SHP77 (cell line): ENCODE results near the gene CLTCL1.

Experiments
- DNase-seq, 2 experiments: peaks; one replicate each; lab custom pipeline; 2025; lab: John Stamatoyannopoulos, UW

Gene CLTCL1

GRCh38 chr22:19150482-19151328, 140.8 kb downstream of the CLTCL1 start:
- no peak for DNase-seq

GRCh38 chr22:19149991-19150390, 141.5 kb downstream of the CLTCL1 start, which contains the start of gene GSC2:
GSC2 (minus strand) TSS chr22:19150292; CDS start chr22:19150283, 9 bp downstream.
- no peak for DNase-seq

DNA sequence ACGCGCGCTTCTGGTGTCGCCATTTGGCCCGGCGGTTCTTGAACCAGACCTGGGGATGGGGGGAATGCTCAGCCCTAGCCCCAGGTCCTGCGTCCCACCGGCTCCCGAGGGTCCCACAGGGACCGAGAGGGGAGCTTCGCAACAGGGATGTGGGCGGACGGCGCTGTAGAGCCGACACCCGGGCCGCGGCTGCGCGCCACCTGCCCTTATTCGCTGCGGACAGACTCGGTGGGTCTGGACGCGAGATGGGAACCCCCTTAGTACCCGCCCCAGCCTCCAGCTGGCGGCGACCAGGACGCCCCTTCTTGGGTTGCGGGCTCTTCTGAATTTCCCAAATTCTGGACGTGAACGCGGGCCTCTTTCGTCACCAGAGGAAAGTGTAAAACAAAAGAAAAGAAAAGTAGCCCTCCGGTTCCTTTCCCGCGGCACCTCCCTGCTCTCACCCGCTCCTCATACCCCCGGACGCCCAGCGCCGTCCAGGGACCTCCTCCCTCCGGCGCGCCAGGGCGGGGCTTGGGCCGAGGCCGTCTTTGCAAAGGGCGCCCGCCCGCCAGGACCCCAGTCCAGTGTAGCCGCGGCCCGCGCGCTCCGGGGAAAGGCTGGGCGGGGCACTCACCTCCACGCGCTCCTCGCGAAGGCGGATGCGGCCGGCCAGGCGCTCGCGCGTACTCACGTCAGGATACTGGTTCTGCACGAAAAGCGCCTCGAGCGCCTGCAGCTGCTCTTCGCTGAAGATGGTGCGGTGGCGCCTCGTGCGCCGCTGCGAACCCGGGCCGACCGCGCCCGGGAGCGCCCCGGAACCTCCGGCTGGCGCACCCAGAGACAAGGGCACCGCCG, 142.3 kb downstream of the CLTCL1 start:
- no peak for DNase-seq

DNA sequence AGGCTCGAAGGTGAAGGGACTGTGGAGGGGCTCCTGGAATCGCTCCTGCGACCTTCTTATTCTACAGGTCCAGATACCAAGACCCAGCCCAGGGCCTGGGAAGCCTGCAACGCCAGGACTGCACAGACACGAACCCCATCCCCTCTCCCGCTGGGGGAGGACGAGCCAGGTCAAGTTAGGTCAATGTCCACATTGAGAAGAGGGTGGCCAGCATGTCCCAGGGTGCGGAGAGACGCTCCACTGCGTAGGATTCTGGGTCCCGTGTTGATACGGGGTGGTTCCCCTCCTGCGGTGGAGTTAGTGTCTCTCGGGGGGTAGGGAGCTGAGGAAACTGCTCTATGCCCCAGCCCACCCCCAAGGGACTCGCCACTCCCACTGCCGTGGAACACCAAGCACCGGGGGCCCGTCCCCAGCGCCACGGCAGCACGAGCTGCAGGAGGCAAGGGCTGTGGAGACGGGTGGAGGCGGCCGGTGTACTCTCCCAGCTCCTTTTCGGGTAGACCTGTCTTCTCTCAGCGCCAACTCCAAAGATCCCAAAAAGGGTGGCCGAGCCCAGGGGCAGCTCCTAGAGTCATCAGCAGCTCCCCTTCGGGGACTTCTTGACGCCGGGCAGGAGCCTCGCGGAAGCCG, 143.0 kb downstream of the CLTCL1 start:
- DNase-seq: no peak

DNA sequence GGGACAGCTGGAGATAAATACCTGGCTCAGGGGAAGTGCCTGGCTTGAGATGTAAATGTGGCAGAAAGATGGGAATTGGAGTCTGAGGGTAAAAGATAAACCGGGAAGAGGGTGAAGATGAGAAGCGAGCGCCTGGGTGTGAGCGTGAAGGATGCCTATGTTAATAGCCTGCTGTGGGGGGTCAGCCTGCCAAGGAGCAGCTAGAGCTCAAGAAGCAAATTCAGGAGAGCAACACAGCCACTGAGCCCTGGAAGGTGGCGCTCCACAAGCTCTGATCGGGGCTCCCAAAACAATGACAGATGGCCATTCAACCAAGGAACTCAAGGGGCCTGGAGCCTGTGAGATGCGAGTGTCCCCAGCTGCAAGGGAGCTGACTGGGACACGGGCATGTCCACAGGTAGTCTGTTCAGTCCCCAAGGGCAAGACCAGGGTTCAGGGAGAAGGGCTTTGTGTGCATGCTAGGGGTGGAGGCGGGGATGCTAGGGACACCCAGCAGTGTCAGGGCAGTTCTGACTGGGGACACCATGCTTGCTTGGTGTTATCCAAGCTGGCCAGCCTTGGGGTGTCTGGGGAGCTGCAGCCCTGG, 144.2 kb downstream of the CLTCL1 start:
- no peak for DNase-seq

DNA sequence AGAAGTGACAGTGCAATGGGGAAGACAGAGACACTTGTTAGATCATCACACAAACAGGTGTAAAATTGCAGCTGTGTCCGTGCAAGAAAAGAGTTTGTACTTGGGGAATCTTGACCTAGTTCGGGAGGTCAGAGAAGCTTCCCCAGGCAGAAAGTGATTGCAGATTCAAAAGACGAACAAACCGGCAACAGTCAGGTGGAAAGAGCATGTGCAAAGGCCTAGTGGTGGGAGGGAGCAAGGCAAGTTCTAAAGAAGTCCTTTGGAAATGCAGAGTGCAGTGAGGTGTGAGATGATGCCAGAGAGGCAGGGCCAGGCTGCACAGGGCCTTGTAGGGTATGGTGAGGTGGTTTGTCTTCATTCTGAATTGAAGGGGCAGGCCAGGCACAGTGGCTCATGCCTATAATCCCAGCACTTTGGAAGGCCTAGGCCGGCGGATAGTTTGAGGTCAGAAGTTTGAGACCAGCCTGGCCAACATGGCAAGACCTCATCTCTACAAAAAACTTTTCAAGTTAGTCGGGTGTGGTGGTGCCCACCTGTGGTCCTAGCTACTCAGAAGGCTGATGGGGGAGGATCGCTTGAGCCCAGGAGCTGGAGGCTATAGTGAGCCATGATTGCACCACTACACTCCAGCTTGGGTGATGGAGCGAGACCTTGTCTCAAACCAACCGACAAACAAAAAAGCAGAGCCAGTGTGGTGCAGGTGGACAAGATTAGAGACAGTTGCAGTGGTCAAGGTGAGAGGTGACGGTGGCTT, 145.1 kb downstream of the CLTCL1 start:
- no peak for DNase-seq

- DNase-seq: no peak
These were observed 147.5 kb downstream of the CLTCL1 start for GRCh38 chr22:19143967-19144400.

GRCh38 chr22:19143212-19143611, 148.3 kb downstream of the CLTCL1 start:
- DNase-seq: no peak

DNA sequence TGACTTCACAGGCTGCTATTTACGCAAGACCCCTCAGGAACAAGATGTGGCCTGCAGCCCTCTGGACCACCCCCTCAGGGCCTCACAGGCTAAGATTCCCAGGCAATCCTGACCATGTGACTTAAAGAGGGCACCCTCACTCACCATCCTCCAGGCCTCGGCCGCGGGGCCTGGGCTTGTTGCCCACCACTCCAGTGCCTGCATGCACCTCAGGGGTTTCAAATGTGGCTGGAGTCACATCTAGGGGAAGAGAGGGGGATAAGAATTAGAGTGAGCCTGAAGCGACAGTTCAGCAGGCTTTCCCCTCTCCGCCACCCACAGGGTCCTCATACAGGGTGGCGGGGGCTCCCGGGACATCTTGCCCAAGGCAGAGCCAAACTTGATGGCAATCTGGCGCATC, 149.1 kb downstream of the CLTCL1 start:
- no peak for DNase-seq

DNA sequence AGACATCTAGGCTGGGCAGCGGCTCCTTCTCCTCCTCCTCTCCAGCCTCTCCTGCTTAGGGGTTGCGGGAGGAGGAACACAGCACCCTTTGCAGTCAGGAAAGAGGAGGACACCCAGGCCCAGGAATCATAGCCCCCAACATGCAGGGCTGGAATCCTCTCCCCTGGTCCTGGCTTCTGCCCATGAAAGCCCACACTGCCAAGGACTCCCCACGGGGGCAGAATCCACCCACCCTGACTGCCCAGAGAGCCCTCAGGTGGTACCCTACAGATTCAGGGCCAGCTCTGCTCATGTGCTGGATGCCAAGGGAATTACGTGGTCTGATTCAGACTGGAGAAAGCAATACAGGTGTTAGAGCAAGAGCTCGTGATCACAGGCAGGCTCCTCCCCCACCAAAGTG, 151.5 kb downstream of the CLTCL1 start:
- no peak for DNase-seq

DNA sequence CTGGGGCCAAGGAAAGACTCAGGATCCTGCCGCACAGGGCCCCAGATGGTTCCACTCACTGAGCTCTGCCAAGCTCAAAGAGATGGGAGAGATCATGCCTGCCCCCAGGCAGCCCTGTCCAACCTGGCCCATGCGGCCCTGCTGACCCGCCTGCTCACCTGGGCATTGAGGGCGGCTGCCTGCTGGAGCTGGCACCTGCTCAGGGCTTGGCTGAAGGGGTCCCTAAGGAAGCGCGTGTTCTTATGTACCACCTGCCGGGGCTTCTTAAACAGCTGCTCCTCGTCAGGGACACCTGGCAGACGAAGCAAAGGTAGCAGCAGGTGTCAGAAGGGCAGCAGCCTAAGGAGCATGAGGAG, 152.5 kb downstream of the CLTCL1 start:
- no peak for DNase-seq

DNA sequence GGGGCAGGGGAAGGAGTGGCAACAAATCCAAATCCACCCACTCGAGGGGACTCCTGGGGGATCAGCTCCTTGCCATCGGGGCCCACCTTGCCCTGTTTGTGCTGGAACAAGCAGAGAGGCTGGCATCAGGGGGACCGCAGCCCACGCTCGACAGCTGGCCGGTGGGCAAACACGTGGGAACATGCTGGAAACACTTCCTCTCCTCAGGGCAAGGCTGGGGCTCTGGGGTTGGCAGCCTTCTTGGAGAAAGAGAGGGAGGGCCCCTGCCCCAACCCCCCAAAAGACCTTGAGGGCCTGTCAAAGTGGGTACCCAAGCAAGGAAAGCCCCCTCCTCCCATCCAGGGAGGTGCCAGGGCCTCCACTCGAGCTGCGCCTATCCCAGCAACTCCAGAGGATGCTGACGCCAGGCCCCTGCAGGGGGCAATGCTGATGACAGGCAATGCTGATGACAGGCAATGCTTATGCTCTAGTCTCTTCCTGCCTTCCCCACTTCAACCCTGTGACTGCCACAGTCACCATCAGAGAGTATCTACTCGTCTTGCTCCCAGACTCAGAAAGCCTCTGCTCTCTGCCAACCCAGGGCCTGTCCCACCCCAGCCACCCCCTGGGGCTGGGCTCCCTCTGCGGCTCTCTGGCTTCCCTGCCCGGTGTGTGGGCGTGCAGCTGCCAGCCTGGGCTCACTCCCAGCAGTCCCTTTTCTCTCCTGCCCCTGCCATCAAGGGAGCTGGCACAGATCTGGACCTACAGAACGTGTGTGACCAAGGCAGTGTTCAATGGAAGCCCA, 153.1 kb downstream of the CLTCL1 start:
- no peak for DNase-seq

DNA sequence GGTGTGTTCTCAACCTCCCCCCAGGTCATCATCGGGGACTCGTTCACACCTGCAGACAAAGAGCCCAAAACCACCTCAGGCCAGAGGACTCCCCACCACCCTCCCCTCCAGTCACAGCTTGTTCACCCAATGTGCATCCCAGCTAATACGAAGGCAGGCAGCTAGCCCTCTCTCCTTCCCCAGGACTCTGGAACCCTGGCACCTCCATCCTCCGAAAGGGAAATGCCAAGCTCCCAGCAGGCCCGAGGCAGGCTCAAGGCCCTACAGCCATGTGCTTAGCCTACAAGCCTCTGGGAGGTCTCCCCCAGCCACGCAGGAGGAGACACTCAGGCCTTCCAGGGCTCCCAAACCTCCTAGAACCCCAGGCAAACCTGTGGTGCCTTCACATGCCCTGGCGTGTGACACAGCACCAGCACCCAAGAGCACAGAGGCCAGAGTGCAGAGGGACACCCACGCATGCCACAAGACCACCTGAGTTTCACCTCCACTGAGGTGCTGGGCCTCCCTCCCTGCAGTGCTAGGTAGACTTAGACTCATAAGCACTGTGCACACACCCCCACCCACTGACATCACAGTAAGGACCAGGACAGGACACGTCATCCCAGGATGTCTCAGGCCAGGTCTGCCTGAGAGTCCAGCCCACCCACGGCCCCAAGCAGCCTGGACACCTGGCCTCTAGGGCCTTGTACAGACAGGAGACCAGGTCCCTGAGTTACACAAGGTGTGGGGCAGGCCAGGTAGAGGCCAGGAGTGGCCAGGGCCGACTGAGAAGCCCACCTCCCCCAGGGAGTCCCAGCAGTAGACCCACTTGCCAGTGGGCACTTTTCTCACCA, 153.9 kb downstream of the CLTCL1 start:
- no peak for DNase-seq

- no peak for DNase-seq
These were observed 154.6 kb downstream of the CLTCL1 start for GRCh38 chr22:19136915-19137314.

DNA sequence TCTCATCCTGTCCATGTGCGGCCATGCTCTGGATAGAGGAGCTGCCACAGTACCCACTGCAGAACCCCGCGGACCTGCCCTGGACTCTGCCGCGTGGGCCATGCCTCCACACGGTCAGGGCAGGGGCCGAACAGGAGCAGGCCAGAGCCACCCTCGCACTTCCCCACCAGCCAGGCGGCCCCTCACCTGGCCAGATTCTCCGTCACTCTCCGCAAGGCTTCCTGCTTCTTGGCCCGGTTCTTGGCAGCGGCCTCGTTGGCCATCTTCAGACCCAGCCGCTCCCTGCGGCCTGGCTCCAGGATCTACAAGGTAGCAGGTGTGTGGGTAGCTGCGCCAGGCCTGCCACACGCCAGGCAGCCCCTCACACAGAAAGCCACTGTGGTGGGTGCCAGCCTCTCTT, 156.6 kb downstream of the CLTCL1 start:
- no peak for DNase-seq

DNA sequence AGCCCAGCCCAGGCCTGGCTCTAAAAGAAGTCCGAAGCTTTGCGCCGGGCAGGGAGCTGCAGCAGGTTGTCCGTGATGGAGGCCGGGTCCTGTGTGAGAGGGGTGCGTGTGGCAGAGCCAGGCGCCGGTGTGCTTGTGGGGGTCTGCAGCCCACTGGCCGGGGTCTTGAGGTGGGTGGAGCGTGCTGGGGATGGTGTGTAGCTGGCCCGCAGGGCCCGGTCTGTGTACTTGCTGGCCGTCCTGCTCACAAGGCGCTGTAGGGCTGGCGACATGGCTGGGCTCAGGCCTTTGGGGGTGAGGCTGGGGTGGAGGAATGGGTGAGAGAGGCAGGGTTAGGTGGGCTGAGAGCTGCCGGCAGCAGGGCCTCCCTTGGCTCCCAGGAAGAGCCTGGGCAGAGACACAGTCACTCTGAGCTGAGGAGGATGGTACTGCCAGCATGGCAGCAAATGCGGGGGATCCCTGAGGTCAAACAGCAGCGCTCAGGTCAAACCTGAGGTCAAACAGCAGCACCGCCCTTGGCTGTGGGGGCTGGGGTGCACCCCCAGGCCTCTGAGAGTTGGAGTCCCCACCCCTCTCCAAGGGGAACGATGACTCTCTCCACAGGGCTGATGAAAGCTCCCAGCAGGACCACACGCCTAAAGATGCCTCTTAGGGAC, 157.2 kb downstream of the CLTCL1 start:
- no peak for DNase-seq

GRCh38 chr22:19133561-19133960, 158.0 kb downstream of the CLTCL1 start:
- DNase-seq: no peak

DNA sequence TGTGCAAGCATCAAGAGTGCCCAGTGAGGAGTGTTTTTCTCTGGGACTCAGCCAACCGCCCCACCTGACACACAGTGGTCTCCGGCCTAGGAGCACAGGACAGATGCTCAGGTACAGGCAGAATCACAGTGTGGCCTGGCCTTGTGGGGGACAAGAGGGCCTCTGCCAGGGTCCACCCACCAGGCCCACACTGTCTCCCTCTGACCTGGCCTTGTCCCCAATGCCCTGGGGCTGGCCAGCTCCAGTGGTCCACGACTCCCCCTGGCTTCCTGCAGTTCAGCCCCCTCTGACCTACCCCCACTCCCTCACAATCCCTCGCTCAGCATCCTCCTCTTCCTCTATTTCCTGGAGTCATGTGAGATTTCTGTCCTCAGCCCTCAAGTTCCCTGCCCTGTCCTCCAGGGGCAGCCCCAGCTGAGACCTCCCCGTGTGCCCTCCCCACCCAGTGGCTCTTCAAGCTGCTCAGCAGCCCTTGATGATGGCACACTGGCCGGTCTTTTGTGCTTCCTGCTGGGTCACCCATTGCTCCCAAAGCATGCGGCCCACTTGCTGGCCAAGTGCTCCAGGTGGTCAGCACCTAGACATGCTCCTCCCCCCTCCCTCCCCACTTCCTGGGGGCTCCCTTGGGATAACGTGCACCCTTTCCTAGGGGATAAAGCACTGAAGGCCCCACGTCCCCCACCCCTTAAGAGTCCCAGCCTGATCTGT, 158.7 kb downstream of the CLTCL1 start:
- no peak for DNase-seq

DNA sequence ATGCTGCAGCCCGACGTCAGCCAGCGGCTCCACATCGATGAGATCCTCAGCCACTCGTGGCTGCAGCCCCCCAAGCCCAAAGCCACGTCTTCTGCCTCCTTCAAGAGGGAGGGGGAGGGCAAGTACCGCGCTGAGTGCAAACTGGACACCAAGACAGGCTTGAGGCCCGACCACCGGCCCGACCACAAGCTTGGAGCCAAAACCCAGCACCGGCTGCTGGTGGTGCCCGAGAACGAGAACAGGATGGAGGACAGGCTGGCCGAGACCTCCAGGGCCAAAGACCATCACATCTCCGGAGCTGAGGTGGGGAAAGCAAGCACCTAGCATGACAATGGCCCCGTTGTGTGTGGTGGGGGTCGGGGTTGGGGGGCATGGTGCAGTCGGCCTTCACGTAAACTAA, 159.4 kb downstream of the CLTCL1 start:
- no peak for DNase-seq
